T-helper 2 cell treated with Interferon-gamma antibody and Interleukin-4, amounts not matched to agents 100 ng/mL and 5 ng/mL, for 36 hours (primary cell): Measurements from ENCODE around the gene SLC39A6. TPM values are rescaled to one million over a fixed set of nuclear protein-coding genes. Genes with fewer than 3 reads are reported as not detected.
"Not testable (repeated sequence)": the region's sequence is repeated elsewhere in the genome, so short reads cannot be mapped to it uniquely, and the experiment has no call there.

ENCODE experiments used
- intact Hi-C: fragments of 100-400 bp; cut with micrococcal nuclease; formaldehyde crosslinking; loops from one replicate; pipeline ENCODE4 v1.15.1; 2023
- total RNA-seq: library from RNA; stranded (reverse); gene quantifications from 2 replicates; pipeline ENCODE4 v1.2.3, GENCODE V29; 2022

The SLC39A6 gene
- total RNA-seq, 1 donor from 2014 or later, result 22.3 TPM

DNA sequence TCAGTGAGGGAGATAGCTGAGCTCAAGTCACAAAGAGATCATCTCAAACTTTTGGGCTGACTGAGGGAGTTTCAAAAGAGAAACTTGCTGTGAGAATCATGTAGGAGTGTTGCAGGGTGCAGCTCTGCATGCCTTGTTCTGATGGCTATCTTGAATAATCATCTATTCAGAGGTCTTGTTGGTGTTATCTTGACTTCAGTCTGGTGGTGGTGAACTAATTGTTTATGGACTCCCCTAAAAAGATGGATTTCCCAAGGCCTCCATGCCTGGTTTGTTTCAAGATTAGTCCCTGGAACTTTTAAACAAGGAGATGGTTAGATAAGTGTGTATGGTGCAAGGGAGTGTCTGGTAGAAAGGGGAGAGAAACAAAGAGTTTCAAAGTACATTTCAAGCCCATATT is 29.8 kb downstream of the SLC39A6 start:
- intact Hi-C loops, result no loop called here

DNA sequence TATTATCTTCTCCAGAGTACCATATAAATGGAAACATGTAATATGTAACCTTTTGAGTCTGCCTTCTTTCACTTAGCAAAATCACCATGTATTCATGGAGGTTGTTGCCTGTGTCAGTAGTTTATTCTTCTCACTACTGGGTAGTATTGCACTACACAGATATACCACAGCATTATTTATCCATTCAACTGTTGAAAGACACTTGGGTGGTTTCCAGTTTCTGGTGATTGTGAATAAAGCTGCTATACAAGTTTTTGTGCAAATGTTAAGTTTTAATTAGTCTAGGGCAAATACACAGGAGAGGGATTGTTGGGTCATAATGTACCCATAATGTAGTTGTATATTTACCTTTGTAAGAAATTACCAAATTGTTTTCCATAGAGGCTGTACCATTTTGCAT is 32.2 kb downstream of the SLC39A6 start:
- intact Hi-C loops, result loop anchor here (1.0 kb wide), 4 partner anchors 80 to 712 kb away; no protein-coding TSS in a partner anchor

GRCh38 chr18:36095936-36096519 is 33.1 kb downstream of the SLC39A6 start:
- intact Hi-C loops, result loop anchor here (1.0 kb wide), 4 partner anchors 79 to 713 kb away; no protein-coding TSS in a partner anchor

GRCh38 chr18:36094431-36094830 is 34.7 kb downstream of the SLC39A6 start:
- intact Hi-C loops, result no loop called here

DNA sequence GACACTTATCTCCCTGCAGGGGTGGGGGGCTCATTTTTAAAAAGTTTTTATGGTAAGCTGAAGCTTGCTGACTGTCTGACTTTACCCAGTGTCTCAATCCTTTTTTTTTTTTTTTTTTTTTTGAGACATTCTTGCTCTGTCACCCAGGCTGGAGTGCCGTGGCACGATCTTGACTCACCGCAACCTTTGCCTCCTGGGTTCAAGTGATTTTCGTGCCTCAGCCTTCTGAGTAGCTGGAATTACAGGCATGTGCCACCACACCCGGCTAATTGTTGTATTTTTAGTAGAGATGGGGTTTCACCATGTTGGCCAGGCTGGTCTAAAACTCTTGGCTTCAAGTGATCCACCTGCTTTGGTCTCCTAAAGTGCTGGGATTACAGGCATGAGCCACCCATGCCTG is 37.0 kb downstream of the SLC39A6 start:
- intact Hi-C loops, result not testable (repeated sequence)

GRCh38 chr18:36089001-36089400 is 40.1 kb downstream of the SLC39A6 start:
- intact Hi-C loops, result no loop called here

- intact Hi-C loops, result no loop called here
These were observed 40.9 kb downstream of the SLC39A6 start for GRCh38 chr18:36088256-36088655.

- intact Hi-C loops, result no loop called here
These were observed 43.0 kb downstream of the SLC39A6 start for GRCh38 chr18:36086186-36086585.

DNA sequence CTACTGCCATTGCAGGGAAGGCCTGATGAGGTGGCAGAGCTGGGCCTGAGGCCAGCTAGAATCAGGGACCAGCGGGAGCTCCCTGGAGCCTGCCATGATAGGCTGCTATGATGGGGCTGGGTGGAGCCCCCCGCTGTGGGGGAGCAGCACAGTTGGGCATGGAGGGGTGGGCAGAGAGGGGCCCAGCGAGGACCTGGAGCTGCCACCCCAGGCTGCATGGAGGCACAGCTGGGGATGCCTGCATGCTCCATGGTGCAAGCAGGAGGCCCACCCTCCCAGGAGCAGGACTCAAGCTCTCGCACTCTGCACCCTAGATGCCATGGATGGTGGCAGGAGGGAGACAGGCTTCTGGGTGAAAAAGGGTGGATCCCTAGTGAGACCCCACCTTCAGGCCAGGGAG is 43.9 kb downstream of the SLC39A6 start:
- intact Hi-C loops, result no loop called here

DNA sequence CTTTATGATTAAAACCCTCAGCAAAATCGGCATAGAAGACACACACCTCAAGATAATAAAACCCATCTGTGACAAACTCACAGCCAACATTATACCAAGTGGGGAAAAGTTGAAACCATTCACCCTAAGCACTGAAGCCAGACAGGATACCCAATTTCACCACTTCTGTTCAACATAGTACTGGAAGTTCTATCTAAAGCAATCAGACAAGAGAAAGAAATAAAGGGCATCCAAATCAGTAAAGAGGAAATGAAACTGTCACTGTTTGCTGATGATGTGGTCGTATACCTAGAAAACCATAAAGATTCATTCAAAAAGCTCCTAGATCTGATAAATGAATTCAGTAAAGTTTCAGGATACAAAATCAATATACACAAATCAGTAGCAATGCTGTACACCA is 45.4 kb downstream of the SLC39A6 start:
- intact Hi-C loops, result no loop called here

DNA sequence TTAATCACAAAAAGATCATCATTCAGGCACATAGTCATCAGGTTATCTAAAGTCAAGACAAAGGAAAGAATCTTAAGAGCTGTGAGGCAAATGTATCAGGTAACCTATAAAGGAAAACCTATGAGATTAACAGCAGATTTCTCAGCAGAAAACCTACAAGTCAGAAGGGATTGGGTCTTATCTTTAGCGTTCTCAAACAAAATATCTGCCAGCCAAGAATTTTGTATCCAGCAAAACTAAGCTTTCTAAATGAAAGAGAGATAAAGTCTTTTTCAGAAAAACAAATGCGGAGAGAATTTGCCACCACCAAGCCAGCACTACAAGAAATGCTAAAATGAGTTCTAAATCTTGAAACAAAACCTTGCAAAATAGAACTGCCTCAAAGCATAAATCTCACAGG is 48.0 kb downstream of the SLC39A6 start:
- intact Hi-C loops, result not testable (repeated sequence)

DNA sequence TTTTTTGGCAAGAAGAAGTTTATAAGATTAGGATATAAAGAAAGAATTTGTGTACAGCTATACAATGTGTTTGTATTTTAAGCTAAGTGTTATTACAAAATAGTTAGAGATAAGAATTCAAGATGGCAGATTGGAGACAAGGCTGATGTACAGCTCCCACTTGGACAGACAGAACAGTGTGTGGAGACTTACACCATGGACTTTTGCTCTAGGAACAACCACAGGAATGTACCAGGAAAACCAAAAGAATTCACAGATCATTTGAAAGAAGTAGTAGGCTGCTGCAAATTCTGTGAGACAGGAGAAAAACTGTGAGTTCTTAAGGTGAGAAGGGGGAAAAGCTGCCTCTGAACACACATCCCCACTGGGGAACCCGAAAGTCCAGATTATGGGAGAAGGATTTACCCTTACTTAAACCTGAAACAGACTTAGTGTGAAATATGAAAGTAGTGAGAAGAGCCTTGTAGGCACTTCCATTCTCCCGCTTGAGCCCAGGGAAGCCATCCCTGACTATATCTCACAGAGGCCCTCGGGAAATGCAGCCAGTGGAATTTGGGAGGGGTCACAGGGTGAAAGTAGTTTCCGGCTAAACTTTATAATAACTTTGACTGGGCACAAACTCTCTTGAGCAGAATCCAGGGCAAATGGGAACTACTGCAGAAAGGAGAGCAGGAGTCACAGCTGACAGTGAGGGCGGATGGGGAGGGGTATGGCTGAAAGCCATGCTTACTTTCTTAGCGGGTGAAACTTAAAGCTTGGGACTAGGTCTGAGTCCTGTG is 50.2 kb downstream of the SLC39A6 start:
- intact Hi-C loops, result no loop called here

- intact Hi-C loops, result not testable (repeated sequence)
These were observed 51.4 kb downstream of the SLC39A6 start for GRCh38 chr18:36077764-36078163.

- intact Hi-C loops, result no loop called here
These were observed 53.1 kb downstream of the SLC39A6 start for GRCh38 chr18:36075862-36076587.

GRCh38 chr18:36074435-36074834 is 54.7 kb downstream of the SLC39A6 start:
- intact Hi-C loops, result no loop called here

DNA sequence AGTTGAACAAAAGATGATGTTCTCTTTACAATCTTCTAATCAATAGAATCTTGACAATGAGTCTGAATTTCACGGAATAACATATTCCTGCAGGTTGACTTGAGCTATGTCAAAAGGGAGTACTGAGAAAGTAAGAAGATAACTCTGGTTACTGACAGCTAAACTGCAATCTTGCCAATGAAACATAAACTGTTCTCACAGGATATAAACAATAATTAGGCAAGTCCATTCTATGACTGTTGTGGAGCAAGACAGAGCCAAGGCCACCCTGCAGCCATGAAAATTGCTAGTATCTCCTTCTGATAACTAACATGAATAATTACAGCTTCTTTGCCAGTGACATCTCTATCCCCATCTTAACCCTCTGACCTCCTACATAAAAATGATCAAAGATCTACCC is 55.5 kb downstream of the SLC39A6 start:
- intact Hi-C loops, result no loop called here

DNA sequence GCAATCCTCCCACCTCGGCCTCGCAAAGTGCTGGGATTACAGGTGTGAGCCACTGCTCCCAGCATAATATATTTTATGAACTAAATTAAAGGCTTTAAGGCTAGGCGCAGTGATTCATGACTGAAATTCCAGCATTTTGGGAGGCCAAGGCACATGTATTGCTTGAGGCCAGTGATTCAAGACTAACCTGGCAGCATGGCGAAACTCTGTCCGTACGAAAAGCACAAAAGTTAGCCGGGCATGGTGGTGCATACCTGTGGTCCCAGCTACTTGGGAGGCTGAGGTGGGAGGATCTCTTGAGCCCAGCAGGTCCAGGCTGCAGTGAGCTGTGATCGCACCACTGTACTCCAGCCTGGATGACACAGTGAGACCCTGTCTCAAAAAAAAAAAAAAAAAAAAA is 56.7 kb downstream of the SLC39A6 start:
- intact Hi-C loops, result not testable (repeated sequence)

GRCh38 chr18:36067055-36067957 is 61.8 kb downstream of the SLC39A6 start, which contains the start of gene RPRD1A:
TSS of gene RPRD1A (minus strand) at chr18:36067559. CDS start at chr18:36067404, 155 bp downstream.
- intact Hi-C loops, result loop anchor here (1.0 to 10.0 kb wide), 8 partner anchors 35 to 825 kb away; partner anchors contain the start of genes ELP2, INO80C, KIAA1328 and RMP24

- intact Hi-C loops, result loop anchor here (1.0 to 10.0 kb wide), 8 partner anchors 34 to 824 kb away; partner anchors contain the start of genes ELP2, INO80C, KIAA1328 and RMP24
These were observed 62.5 kb downstream of the SLC39A6 start for GRCh38 chr18:36066686-36067054.

DNA sequence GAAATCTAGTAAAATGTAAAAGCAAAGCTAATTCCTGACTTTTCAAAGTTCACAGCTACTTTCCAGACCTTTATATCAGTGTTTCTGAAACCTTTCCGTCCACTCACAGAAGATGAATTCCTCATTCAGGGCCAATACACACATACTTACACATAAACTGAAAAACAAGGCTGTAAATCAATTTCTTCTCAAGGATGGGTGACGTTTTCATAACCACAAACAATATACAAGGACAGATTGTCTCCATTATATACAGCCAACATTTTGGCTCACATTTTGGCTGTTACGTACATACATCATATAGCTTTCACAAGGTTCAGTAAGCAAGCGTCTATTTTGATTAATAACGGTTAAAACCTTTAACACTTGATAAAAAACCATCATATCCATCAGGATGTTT is 63.1 kb downstream of the SLC39A6 start:
- intact Hi-C loops, result loop anchor here (2.0 to 10.0 kb wide), 6 partner anchors 34 to 824 kb away; partner anchors contain the start of genes INO80C, KIAA1328, TPGS2 and ZNF24

- intact Hi-C loops, result loop anchor here (5.0 to 10.0 kb wide), 4 partner anchors 32 to 822 kb away; partner anchors contain the start of genes INO80C and ZNF397
These were observed 64.4 kb downstream of the SLC39A6 start for GRCh38 chr18:36064809-36065079.
